ENCODE measurements around the gene SNRPD2. TPM values are rescaled to one million over a fixed set of nuclear protein-coding genes. Genes with fewer than 3 reads are reported as not detected.

Gene SNRPD2
- total and polyA plus RNA-seq, 2 of the 8 experiments (the other 6 are each of a cell fraction or from before 2014, with no cell fraction given) = 645 to 759 TPM

DNA sequence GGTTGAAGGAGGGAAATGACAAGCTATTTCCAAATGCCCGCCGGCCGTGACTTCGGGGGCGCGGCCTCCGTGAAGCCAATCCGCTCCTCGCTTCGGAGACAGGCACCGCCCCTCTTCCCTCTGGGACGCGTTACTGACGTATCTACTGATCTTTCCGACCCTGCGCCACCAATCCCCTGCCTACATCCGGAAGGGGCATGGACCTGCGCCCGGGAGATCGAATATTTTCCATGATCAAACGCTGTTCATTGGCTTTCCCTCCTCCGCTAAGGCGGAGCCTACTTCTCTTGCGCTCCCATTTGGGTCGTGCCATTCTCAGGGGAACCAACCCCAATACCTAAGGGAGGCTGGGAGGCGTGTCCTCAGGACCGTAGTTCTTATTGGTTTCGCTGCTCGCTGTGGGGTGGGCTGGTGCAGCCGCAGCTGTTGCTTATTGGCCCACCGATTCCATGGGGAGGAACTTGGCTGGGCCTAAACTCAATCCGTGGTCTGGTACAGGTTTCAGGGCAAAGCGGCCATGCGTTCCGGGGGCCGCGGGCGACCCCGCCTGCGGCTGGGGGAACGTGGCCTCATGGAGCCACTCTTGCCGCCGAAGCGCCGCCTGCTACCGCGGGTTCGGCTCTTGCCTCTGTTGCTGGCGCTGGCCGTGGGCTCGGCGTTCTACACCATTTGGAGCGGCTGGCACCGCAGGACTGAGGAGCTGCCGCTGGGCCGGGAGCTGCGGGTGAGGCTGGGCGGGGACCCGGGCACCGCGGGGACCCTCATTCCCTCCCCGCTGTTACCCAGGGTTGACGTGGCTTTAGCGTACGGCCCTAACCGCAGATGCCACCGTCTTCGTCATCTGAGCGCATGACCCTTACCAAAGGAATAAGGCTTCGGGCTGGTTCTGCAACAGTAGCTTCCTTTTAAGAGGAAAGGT, 693 bp upstream of the SNRPD2 start, which contains the start of gene QPCTL:
Gene QPCTL, plus strand, starts transcription at position 480 of the 919 bp plus-strand sequence. Its CDS starts 38 bp downstream, at position 518.
- H2BK20ac ChIP-seq (ENCODE audit: low read length) = no peak within 1 kb of the TSS
- H3K4me1 ChIP-seq (replicated peaks in 1 of 4; ENCODE audit: control insufficient read depth in 3 of 4, insufficient read depth in 4 of 4, low read length in 3 of 4) = no peaks in the 10 kb centered on the region; a peak in 1 of 7 replicates
- no peak for TF ChIP-seq NRF1 (IDR thresholded peaks at IDR 0.05; ENCODE audit: low read depth, low read length)
- no peak for TF ChIP-seq SIX5 (IDR thresholded peaks at IDR 0.05; ENCODE audit: low read depth, low read length)
- no peak for TF ChIP-seq POU5F1 (IDR thresholded peaks at IDR 0.05; ENCODE audit: low read depth, low read length)
- no peak for TF ChIP-seq RXRA (IDR thresholded peaks at IDR 0.05; ENCODE audit: insufficient read depth, low read depth, low read length)
- 0 out of 2 replicates have a peak, but pooled peaks have one; percentile 0 for TF ChIP-seq CEBPB (IDR thresholded peaks at IDR 0.05; ENCODE audit: low read depth, low read length)
- peak; percentile 80 for TF ChIP-seq TBP (IDR thresholded peaks at IDR 0.05; ENCODE audit: low read depth, low read length)
- TF ChIP-seq RNF2 (IDR thresholded peaks at IDR 0.05; ENCODE audit: borderline replicate concordance, low read depth, low read length, missing control alignments, poor library complexity, severe bottlenecking) = no peak
- no peak for TF ChIP-seq ATF3 (IDR thresholded peaks at IDR 0.05; ENCODE audit: insufficient read depth, low read depth, low read length)
- TF ChIP-seq SP4 (IDR thresholded peaks at IDR 0.05; ENCODE audit: low read length) = no peak; the same call in 1 of the 2 replicates
- TF ChIP-seq SIRT6 (IDR thresholded peaks at IDR 0.05; ENCODE audit: low read length) = no peak

More for the DNA sequence above, 693 bp upstream of the SNRPD2 start, which contains the start of gene QPCTL:
- Histone ChIP-seq H3K4me2 (ENCODE audit: insufficient read depth in 1 of 2, low read depth in 2 of 2, low read length in 2 of 2) (peak within 1 kb of the TSS; percentile 63 to 82), H3K18ac (ENCODE audit: extremely low read depth, low read length) (peak within 1 kb of the TSS; percentile 83), H2BK120ac (replicated peaks; ENCODE audit: low read depth, low read length) (no peak within 1 kb of the TSS), H2BK12ac (ENCODE audit: low read depth, low read length) (no peak within 1 kb of the TSS), H4K91ac (replicated peaks; ENCODE audit: insufficient read length, low read length) (peak within 1 kb of the TSS; percentile 78), H3K56ac (replicated peaks; ENCODE audit: insufficient read length, low read depth, low read length) (peak within 1 kb of the TSS; percentile 86), H4K20me1 (replicated peaks in 1 of 2; ENCODE audit: control insufficient read depth in 1 of 2, insufficient read depth in 2 of 2, low read length in 2 of 2) (peaks cover 0 to 11% of the 10 kb centered on the region in 2 experiments), H3K4me3 (ENCODE audit: extremely low read depth in 1 of 4, insufficient read depth in 2 of 4, low read depth in 3 of 4, low read length in 4 of 4) (peak within 1 kb of the TSS; percentile 73 to 89 (median 84)), H2BK5ac (ENCODE audit: low read depth, low read length) (peak within 1 kb of the TSS; percentile 73), H3K4ac (replicated peaks; ENCODE audit: insufficient read length, low read depth, low read length) (peak within 1 kb of the TSS; percentile 82), H2AFZ (ENCODE audit: low read length) (peak within 1 kb of the TSS; percentile 61; the same call in 1 of the 2 replicates), H2AK5ac (ENCODE audit: low read depth, low read length) (no peak within 1 kb of the TSS), H4K8ac (ENCODE audit: extremely low read depth, insufficient read depth, low read length) (peak within 1 kb of the TSS; percentile 82), H3K23me2 (ENCODE audit: low read depth, low read length) (peaks cover 3% of the 10 kb centered on the region; the same call in 1 of the 2 replicates), H3K9ac (replicated peaks in 1 of 4; ENCODE audit: extremely low read depth in 1 of 4, low read depth in 3 of 4, low read length in 3 of 4) (peak within 1 kb of the TSS; percentile 74 to 95 (median 83)), H2BK15ac (ENCODE audit: low read length) (0 out of 2 replicates have a peak within 1 kb of the TSS, but pooled peaks have one; percentile 29), H3K79me1 (ENCODE audit: low read depth, low read length) (peaks cover 3% of the 10 kb centered on the region; the same call in 1 of the 2 replicates), H3K9me3 (ENCODE audit: insufficient read depth in 2 of 2, low read depth in 1 of 2, low read length in 1 of 2) (no peaks in the 10 kb centered on the region), H3K36me3 (ENCODE audit: control insufficient read depth in 2 of 4, insufficient read depth in 4 of 4, low read length in 3 of 4) (peaks cover 11 to 35% (median 21%) of the 10 kb centered on the region in 4 experiments), H3K14ac (ENCODE audit: insufficient read length) (no peak within 1 kb of the TSS), H3K79me2 (ENCODE audit: control insufficient read depth in 1 of 2, insufficient read depth in 2 of 2, low read length in 2 of 2) (peaks cover 0 to 25% of the 10 kb centered on the region in 2 experiments; a peak in 3 of 4 replicates), H4K5ac (ENCODE audit: insufficient read length, low read depth, low read length) (peak within 1 kb of the TSS; percentile 70), H3K27me3 (replicated peaks in 1 of 4; ENCODE audit: control insufficient read depth in 3 of 4, extremely low read depth in 1 of 4, insufficient read depth in 3 of 4, low read length in 3 of 4) (no peaks in the 10 kb centered on the region), H3K27ac (ENCODE audit: low read depth, low read length) (peak within 1 kb of the TSS; percentile 79), H3K23ac (ENCODE audit: insufficient read length) (no peak within 1 kb of the TSS)
- POLR2A ChIA-PET (ENCODE audit: partially characterized antibody) = interaction anchor here (0.6 to 4.8 kb wide), 28 partner anchors 10 to 195 kb away, joined by 3 to 74 read pairs (median 5); partner anchors contain the start of genes DMWD, FBXO46, SIX5 and VASP
- DNase-seq (ENCODE audit: low read depth in 1 of 2, low spot score in 2 of 2) = peak; percentile 91 to 99
- CTCF ChIA-PET (ENCODE audit: partially characterized antibody) = interaction anchor here (0.6 to 9.0 kb wide), 23 partner anchors 11 to 359 kb away, joined by 3 to 98 read pairs (median 4); no protein-coding TSS in a partner anchor
- 1% methylated on average over 70 of the region's 70 CpGs; no CpG with 5 or more reads in 1 of the 2 experiments for WGBS, 2 experiments (ENCODE audit: extremely low coverage in 1 of 2, insufficient coverage in 1 of 2, insufficient read length in 1 of 2, insufficient replicate concordance in 2 of 2, low coverage in 1 of 2, low lambda C conversion rate in 2 of 2, missing lambda C conversion rate in 1 of 2)
- FAIRE-seq = peak; percentile 97

Data from H1 (cell line).